ENCODE measurements around the gene TRIAP1.

The TRIAP1 gene

GRCh38 chr12:120473807-120474615 lies 27.8 kb upstream of the TRIAP1 start:
- no peaks in the 10 kb centered on the region for H3K36me3 Mint-ChIP-seq
- H3K9me3 Mint-ChIP-seq: no peaks in the 10 kb centered on the region
- H3K4me1 Mint-ChIP-seq: peaks cover 19% of the 10 kb centered on the region
- no peaks in the 10 kb centered on the region for H3K27me3 Mint-ChIP-seq
- no peak overlapping the region for H3K27ac Mint-ChIP-seq
- no peak overlapping the region for H3K4me3 Mint-ChIP-seq

DNA sequence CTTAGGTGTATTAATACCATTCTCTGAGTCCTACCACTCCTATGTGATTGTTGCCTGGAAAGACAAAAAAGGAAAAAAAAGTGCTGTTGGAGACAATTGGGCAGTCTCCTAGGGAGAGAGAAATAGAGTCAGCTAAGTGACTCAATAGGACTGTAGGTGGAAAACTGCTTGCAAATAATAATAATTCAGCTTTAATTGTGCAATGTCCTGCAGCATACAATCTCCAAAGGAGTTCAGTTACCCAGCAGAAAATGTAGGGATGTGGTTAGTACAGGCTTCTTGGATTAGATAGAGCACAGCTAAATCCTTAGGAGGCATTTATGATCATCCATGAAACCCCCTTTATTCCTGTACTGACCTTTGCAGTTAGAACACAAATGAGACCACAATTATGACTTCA lies 26.3 kb upstream of the TRIAP1 start:
- H3K27me3 Mint-ChIP-seq: no peaks in the 10 kb centered on the region
- no peak overlapping the region for H3K27ac Mint-ChIP-seq
- no peak overlapping the region for H3K4me3 Mint-ChIP-seq
- H3K9me3 Mint-ChIP-seq: no peaks in the 10 kb centered on the region
- H3K36me3 Mint-ChIP-seq: no peaks in the 10 kb centered on the region
- peaks cover 26% of the 10 kb centered on the region for H3K4me1 Mint-ChIP-seq

DNA sequence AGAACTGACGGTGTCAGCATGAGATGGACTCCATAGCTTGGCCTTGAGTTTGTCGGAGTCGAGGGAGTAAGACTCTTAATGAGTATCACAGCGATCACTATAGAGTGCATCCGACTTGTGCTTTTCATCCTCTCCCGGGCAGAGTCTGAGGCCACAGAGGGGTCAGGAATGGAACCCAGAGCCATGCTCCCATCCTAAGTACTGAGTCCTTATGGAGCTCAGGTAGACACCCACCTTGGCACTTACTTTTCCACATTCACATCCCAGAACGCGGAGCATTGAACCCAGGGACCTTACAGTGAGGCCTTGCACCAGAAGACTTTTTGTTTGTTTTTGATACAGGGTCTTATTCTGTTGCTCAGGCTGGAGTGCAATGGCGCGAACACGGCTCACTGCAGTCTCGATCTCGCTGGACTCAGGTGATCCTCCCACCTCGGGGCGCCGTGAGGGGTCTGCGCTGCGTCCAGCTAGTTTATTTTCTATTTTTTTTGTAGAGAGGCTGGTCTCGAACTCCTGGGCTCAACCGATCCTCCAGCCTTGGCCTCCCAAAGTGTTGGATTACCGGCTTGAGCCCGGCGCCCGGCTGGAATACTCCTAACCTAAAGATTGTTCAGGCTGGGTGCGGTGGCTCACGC lies 24.1 kb upstream of the TRIAP1 start:
- Mint-ChIP-seq H3K27me3 (no peaks in the 10 kb centered on the region), H3K36me3 (peaks cover under 1% of the 10 kb centered on the region), H3K4me3 (peak overlapping the region; percentile 91), H3K4me1 (peaks cover 46% of the 10 kb centered on the region), H3K9me3 (no peaks in the 10 kb centered on the region), H3K27ac (no peak overlapping the region)

DNA sequence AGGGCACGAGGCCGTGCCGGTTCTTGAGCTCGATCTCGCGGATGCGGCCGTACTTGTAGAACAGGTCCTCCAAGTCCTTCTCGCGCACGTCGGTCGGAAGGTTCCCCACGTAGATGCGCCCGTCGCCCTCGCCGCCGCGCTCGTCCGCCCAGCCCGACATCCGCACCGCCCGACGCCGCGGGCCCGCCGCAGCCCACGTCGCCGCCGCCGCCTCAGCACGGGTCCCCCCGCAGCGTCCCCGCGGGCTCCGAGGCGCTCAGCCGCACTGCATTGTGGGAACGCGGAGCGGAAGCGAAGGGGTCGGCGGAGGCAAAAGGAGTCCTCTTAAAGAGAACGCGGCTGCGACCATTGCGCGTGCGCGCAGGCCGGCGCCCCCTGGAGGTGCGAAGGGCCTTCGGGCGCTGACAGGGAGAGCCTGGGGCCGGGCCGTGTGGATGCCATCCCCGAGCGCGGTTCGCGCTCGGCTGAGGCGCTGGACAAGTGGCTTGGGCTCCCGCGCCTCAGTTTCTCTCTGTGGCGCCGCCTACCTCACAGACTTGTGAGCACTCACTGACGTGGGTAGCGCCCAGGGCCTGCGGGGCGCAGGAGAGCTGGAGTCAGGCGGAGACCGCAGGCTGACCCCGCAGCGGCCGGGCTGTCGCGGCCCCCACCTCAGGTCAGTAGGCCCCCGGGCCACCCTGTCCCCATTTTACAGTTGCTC lies 23.4 kb upstream of the TRIAP1 start, which contains the start of gene SRSF9:
Gene SRSF9 (minus strand): TSS at position 299 of the 700 bp plus-strand sequence. CDS start 139 bp downstream, at position 160.
- peak within 1 kb of the TSS; percentile 91 for H3K4me3 Mint-ChIP-seq
- peaks cover 50% of the 10 kb centered on the region for H3K4me1 Mint-ChIP-seq
- no peaks in the 10 kb centered on the region for H3K9me3 Mint-ChIP-seq
- peak within 1 kb of the TSS; percentile 79 for H3K27ac Mint-ChIP-seq
- H3K27me3 Mint-ChIP-seq: no peaks in the 10 kb centered on the region
- peaks cover 3% of the 10 kb centered on the region for H3K36me3 Mint-ChIP-seq

- Mint-ChIP-seq H3K27me3 (no peaks in the 10 kb centered on the region), H3K36me3 (peaks cover 4% of the 10 kb centered on the region), H3K4me1 (peaks cover 53% of the 10 kb centered on the region), H3K27ac (peak overlapping the region; percentile 79), H3K4me3 (peak overlapping the region; percentile 91), H3K9me3 (no peaks in the 10 kb centered on the region)
These were observed 22.8 kb upstream of the TRIAP1 start for GRCh38 chr12:120468821-120469449.

GRCh38 chr12:120468325-120468820 lies 22.2 kb upstream of the TRIAP1 start:
- Mint-ChIP-seq H3K27ac (peak overlapping the region; percentile 79), H3K9me3 (no peaks in the 10 kb centered on the region), H3K4me3 (peak overlapping the region; percentile 91), H3K27me3 (no peaks in the 10 kb centered on the region), H3K36me3 (peaks cover 4% of the 10 kb centered on the region), H3K4me1 (peaks cover 53% of the 10 kb centered on the region)

DNA sequence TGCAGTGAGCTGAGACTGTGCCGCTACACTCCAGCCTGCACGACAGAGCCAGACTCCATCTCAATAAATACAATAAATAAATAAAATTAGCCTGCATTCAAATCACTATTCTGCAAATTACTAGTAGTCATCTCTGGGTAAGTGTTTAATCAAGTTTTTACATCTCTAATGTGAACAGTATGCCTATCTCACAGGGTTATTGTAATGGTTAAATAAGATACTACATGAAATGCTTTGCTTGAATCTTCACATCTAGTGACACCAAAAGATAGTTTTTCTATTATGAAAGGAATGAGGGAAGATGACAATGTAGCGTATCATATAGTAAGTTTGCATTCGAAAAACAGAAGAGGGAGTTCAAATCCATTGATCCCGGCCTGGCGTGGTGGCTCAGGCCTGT lies 21.3 kb upstream of the TRIAP1 start:
- H3K9me3 Mint-ChIP-seq: no peaks in the 10 kb centered on the region
- H3K4me1 Mint-ChIP-seq: peaks cover 48% of the 10 kb centered on the region
- peak overlapping the region; percentile 91 for H3K4me3 Mint-ChIP-seq
- H3K36me3 Mint-ChIP-seq: peaks cover 4% of the 10 kb centered on the region
- peak overlapping the region; percentile 19 for H3K27ac Mint-ChIP-seq
- H3K27me3 Mint-ChIP-seq: no peaks in the 10 kb centered on the region

GRCh38 chr12:120466560-120467315 lies 20.6 kb upstream of the TRIAP1 start:
- no peaks in the 10 kb centered on the region for H3K27me3 Mint-ChIP-seq
- H3K4me1 Mint-ChIP-seq: peaks cover 41% of the 10 kb centered on the region
- peak overlapping the region; percentile 44 for H3K4me3 Mint-ChIP-seq
- no peaks in the 10 kb centered on the region for H3K9me3 Mint-ChIP-seq
- peaks cover 4% of the 10 kb centered on the region for H3K36me3 Mint-ChIP-seq
- no peak overlapping the region for H3K27ac Mint-ChIP-seq

- Mint-ChIP-seq H3K27me3 (no peaks in the 10 kb centered on the region), H3K27ac (peak overlapping the region; percentile 56), H3K9me3 (no peaks in the 10 kb centered on the region), H3K4me1 (peaks cover 38% of the 10 kb centered on the region), H3K4me3 (peak overlapping the region; percentile 6), H3K36me3 (peaks cover 6% of the 10 kb centered on the region)
These were observed 19.6 kb upstream of the TRIAP1 start for GRCh38 chr12:120465756-120466155.

GRCh38 chr12:120463712-120464111 lies 17.5 kb upstream of the TRIAP1 start:
- H3K9me3 Mint-ChIP-seq: no peaks in the 10 kb centered on the region
- H3K4me3 Mint-ChIP-seq: no peak overlapping the region
- H3K36me3 Mint-ChIP-seq: peaks cover 6% of the 10 kb centered on the region
- no peaks in the 10 kb centered on the region for H3K27me3 Mint-ChIP-seq
- H3K27ac Mint-ChIP-seq: no peak overlapping the region
- peaks cover 35% of the 10 kb centered on the region for H3K4me1 Mint-ChIP-seq

GRCh38 chr12:120462099-120462640 lies 16.0 kb upstream of the TRIAP1 start:
- no peak overlapping the region for H3K4me3 Mint-ChIP-seq
- H3K36me3 Mint-ChIP-seq: peaks cover 6% of the 10 kb centered on the region
- H3K9me3 Mint-ChIP-seq: no peaks in the 10 kb centered on the region
- H3K4me1 Mint-ChIP-seq: peaks cover 25% of the 10 kb centered on the region
- H3K27me3 Mint-ChIP-seq: no peaks in the 10 kb centered on the region
- H3K27ac Mint-ChIP-seq: no peak overlapping the region

- H3K27me3 Mint-ChIP-seq: no peaks in the 10 kb centered on the region
- H3K4me3 Mint-ChIP-seq: no peak overlapping the region
- no peak overlapping the region for H3K27ac Mint-ChIP-seq
- H3K9me3 Mint-ChIP-seq: no peaks in the 10 kb centered on the region
- peaks cover 6% of the 10 kb centered on the region for H3K4me1 Mint-ChIP-seq
- H3K36me3 Mint-ChIP-seq: peaks cover 5% of the 10 kb centered on the region
These were observed 14.0 kb upstream of the TRIAP1 start for GRCh38 chr12:120460157-120460556.

GRCh38 chr12:120457133-120457532 lies 10.9 kb upstream of the TRIAP1 start:
- Mint-ChIP-seq H3K4me3 (no peak overlapping the region), H3K4me1 (peaks cover 5% of the 10 kb centered on the region), H3K27ac (no peak overlapping the region), H3K27me3 (no peaks in the 10 kb centered on the region), H3K36me3 (peaks cover 3% of the 10 kb centered on the region), H3K9me3 (no peaks in the 10 kb centered on the region)

GRCh38 chr12:120455302-120455701 lies 9.1 kb upstream of the TRIAP1 start:
- no peaks in the 10 kb centered on the region for H3K36me3 Mint-ChIP-seq
- peaks cover 5% of the 10 kb centered on the region for H3K4me1 Mint-ChIP-seq
- H3K27me3 Mint-ChIP-seq: no peaks in the 10 kb centered on the region
- H3K9me3 Mint-ChIP-seq: no peaks in the 10 kb centered on the region
- no peak overlapping the region for H3K27ac Mint-ChIP-seq
- H3K4me3 Mint-ChIP-seq: no peak overlapping the region

All from activated naive CD4-positive, alpha-beta T cell treated with anti-CD3 and anti-CD28 coated beads, Interleukin-2, amount 50 U/mL, for 24 hours (primary cell).